Mesenchymal stem cell (in vitro differentiated cells and primary cell): Measurements from ENCODE around the gene AR.

Experiments used
- DNase-seq: peaks from one replicate; pipeline ENCODE4 v3.0.0-alpha.2; 2013
- H2AFZ ChIP-seq: one replicate; pipeline ENCODE4 v1.6.1; 2013; ENCODE audit warnings: low read depth, mild to moderate bottlenecking, control low read depth, inconsistent platforms, low read length, moderate library complexity
- H2AK5ac ChIP-seq: 2 replicates; pipeline ENCODE4 v1.6.1; 2013; ENCODE audit warnings: low read length, moderate library complexity, mild to moderate bottlenecking, inconsistent platforms; ENCODE audit not compliant: severe bottlenecking
- H2BK120ac ChIP-seq: one replicate; pipeline ENCODE4 v1.6.1; 2013; ENCODE audit warnings: low read depth, mild to moderate bottlenecking, inconsistent platforms, low read length, moderate library complexity
- H2BK12ac ChIP-seq, 2 experiments: one replicate each; pipeline ENCODE4 v1.6.1; 2013; ENCODE audit warnings: inconsistent platforms in 2 of 2, low read length in 2 of 2, mild to moderate bottlenecking in 2 of 2, moderate library complexity in 2 of 2, control low read depth in 1 of 2
- H2BK15ac ChIP-seq: one replicate; pipeline ENCODE4 v1.6.1; 2013; ENCODE audit warnings: mild to moderate bottlenecking, low read depth, inconsistent platforms; ENCODE audit not compliant: poor library complexity, severe bottlenecking
- H2BK5ac ChIP-seq: 2 replicates; pipeline ENCODE4 v1.6.1; 2013; ENCODE audit warnings: low read depth, mild to moderate bottlenecking, low read length, control low read depth, inconsistent platforms; ENCODE audit not compliant: poor library complexity, severe bottlenecking
- H3K14ac ChIP-seq, 2 experiments: one replicate each; pipeline ENCODE4 v1.6.1; 2013; ENCODE audit warnings: inconsistent platforms in 2 of 2, low read length in 2 of 2, control low read depth in 1 of 2, mild to moderate bottlenecking in 1 of 2, moderate library complexity in 1 of 2
- H3K18ac ChIP-seq, 2 experiments: one replicate each; pipeline ENCODE4 v1.6.1; 2013; ENCODE audit warnings: inconsistent platforms in 2 of 2, low read length in 2 of 2, control low read depth in 1 of 2, low read depth in 1 of 2, mild to moderate bottlenecking in 1 of 2
- H3K23ac ChIP-seq, 2 experiments: one replicate each; pipeline ENCODE4 v1.6.1; 2013; ENCODE audit warnings: inconsistent platforms in 2 of 2, low read length in 2 of 2, mild to moderate bottlenecking in 2 of 2, moderate library complexity in 2 of 2, control low read depth in 1 of 2
- H3K27ac ChIP-seq: 2 replicates; pipeline ENCODE4 v1.5.1; 2013; ENCODE audit warnings: mild to moderate bottlenecking, moderate library complexity, low read length, control low read depth, inconsistent platforms; ENCODE audit not compliant: poor library complexity, severe bottlenecking
- H3K27me3 ChIP-seq, 2 experiments: 2 replicates each; pipeline versions ENCODE4 v1.6.1 to v1.7.0; 2013; ENCODE audit warnings: low read length in 2 of 2, mild to moderate bottlenecking in 2 of 2, moderate library complexity in 2 of 2, control low read depth in 1 of 2, inconsistent platforms in 1 of 2; ENCODE audit not compliant: control insufficient read depth in 1 of 2, insufficient read depth in 1 of 2
- H3K36me3 ChIP-seq, 2 experiments: 2 replicates each; pipeline versions ENCODE4 v1.6.1 to v1.7.0; 2013; ENCODE audit warnings: low read length in 2 of 2, control low read depth in 1 of 2, inconsistent platforms in 1 of 2, low read depth in 1 of 2, mild to moderate bottlenecking in 1 of 2; ENCODE audit not compliant: insufficient read depth in 2 of 2, control insufficient read depth in 1 of 2
- H3K4ac ChIP-seq, 2 experiments: one replicate each; pipeline ENCODE4 v1.6.1; 2013; ENCODE audit warnings: inconsistent platforms in 2 of 2, low read length in 2 of 2, mild to moderate bottlenecking in 2 of 2, moderate library complexity in 2 of 2, control low read depth in 1 of 2, low read depth in 1 of 2
- H3K4me1 ChIP-seq: 2 replicates; pipeline ENCODE4 v1.6.1; 2013; ENCODE audit warnings: low read depth, low read length, control low read depth; ENCODE audit not compliant: control insufficient read depth, insufficient read depth
- H3K4me2 ChIP-seq: 2 replicates; pipeline ENCODE4 v1.6.1; 2013; ENCODE audit warnings: low read length, mild to moderate bottlenecking, inconsistent platforms; ENCODE audit not compliant: poor library complexity, severe bottlenecking
- H3K4me3 ChIP-seq, 2 experiments: 2 replicates each; pipeline versions ENCODE4 v1.5.1 to v1.7.0; 2013; ENCODE audit warnings: low read length in 2 of 2, mild to moderate bottlenecking in 2 of 2, control low read depth in 1 of 2, low read depth in 1 of 2; ENCODE audit not compliant: insufficient read depth in 1 of 2
- H3K79me1 ChIP-seq: replicated peaks from 2 replicates; pipeline ENCODE4 v1.6.1; 2013; ENCODE audit warnings: mild to moderate bottlenecking, control low read depth, low read length, inconsistent platforms; ENCODE audit not compliant: poor library complexity, severe bottlenecking
- H3K9ac ChIP-seq: 2 replicates; pipeline ENCODE4 v1.7.0; 2013; ENCODE audit warnings: mild to moderate bottlenecking, low read length, moderate library complexity
- H3K9me3 ChIP-seq: 2 replicates; pipeline ENCODE4 v1.7.0; 2013; ENCODE audit warnings: mild to moderate bottlenecking, low read length; ENCODE audit not compliant: control insufficient read depth
- H4K8ac ChIP-seq: one replicate; pipeline ENCODE4 v1.6.1; 2013; ENCODE audit warnings: inconsistent platforms, mild to moderate bottlenecking, low read length, moderate library complexity
- H4K91ac ChIP-seq: one replicate; pipeline ENCODE4 v1.6.1; 2013; ENCODE audit warnings: mild to moderate bottlenecking, low read length, inconsistent platforms
- WGBS: methylation state at CpG from one replicate; pipeline ENCODE4 v1.1.7; 2013; ENCODE audit warnings: mixed read lengths; 5-methylcytosine and 5-hydroxymethylcytosine counted together

AR gene

GRCh38 chrX:67599532-67599931 lies 55.7 kb downstream of the AR start:
- Histone ChIP-seq H2AK5ac (no peak overlapping the region), H3K4me3 (no peak overlapping the region), H3K27ac (no peak overlapping the region), H2BK15ac (no peak overlapping the region), H2AFZ (no peak overlapping the region), H3K36me3 (no peaks in the 10 kb centered on the region), H2BK5ac (no peak overlapping the region), H3K14ac (no peak overlapping the region), H3K27me3 (peaks cover 0 to 10% of the 10 kb centered on the region in 2 experiments), H3K9me3 (no peaks in the 10 kb centered on the region), H3K9ac (no peak overlapping the region), H3K4me2 (no peak overlapping the region), H3K4me1 (no peaks in the 10 kb centered on the region), H2BK120ac (no peak overlapping the region), H4K8ac (no peak overlapping the region), H2BK12ac (no peak overlapping the region), H3K79me1 (no peaks in the 10 kb centered on the region), H3K23ac (no peak overlapping the region), H4K91ac (no peak overlapping the region), H3K4ac (no peak overlapping the region), H3K18ac (no peak overlapping the region)
- no peak for DNase-seq
- no CpG with 5 or more reads among the region's 3 CpGs for WGBS

- Histone ChIP-seq H4K8ac (no peak overlapping the region), H2BK15ac (no peak overlapping the region), H3K9ac (no peak overlapping the region), H3K4me3 (no peak overlapping the region), H3K4ac (no peak overlapping the region), H3K27ac (no peak overlapping the region), H3K4me1 (no peaks in the 10 kb centered on the region), H2BK120ac (no peak overlapping the region), H2AK5ac (no peak overlapping the region), H2BK5ac (no peak overlapping the region), H2AFZ (no peak overlapping the region), H3K9me3 (no peaks in the 10 kb centered on the region), H3K36me3 (no peaks in the 10 kb centered on the region), H2BK12ac (no peak overlapping the region), H3K79me1 (no peaks in the 10 kb centered on the region), H3K4me2 (no peak overlapping the region), H3K14ac (no peak overlapping the region), H3K18ac (no peak overlapping the region), H3K27me3 (peaks cover 0 to 10% of the 10 kb centered on the region in 2 experiments), H3K23ac (no peak overlapping the region), H4K91ac (no peak overlapping the region)
- DNase-seq = no peak
- WGBS = 100% methylated on average over 1 of the region's 1 CpG
Measured at GRCh38 chrX:67601771-67602170, 58.0 kb downstream of the AR start.

DNA sequence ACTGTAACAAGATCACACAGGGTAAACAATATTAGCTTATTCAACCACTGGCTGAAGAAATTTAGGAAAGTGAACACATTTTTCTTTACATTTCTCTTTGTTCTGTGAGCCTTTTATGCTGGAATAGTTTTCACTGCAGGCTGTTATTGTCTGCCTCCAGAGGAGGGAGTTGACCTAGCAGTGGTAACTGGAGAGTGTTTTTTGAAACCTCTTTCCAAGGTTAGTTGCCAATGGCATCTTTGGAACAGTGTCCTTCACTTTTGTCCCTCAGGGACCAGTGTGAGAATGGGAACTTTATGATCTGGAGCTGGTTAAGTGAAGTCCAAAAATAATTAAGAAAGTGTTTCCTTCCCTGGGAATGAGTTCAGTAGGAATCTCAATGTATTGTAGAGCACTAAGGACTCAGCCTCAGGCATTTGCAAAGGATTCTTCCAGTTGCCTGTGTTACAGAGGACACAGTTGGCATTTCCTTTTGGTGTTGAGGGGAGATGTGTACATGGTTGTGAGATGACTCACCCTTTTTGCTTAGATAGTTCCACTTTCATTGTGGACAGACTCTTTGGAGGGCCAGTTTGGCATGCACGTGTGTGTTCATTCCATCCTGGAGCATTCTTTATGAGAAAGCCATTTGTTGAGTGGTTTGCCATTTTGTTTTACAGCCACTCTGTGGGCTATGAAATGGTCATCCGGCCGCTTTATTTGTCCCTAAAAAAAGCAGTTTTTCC lies 61.3 kb downstream of the AR start:
- no peak overlapping the region for H3K4me3 ChIP-seq
- no peak overlapping the region for H3K14ac ChIP-seq
- H2AFZ ChIP-seq = no peak overlapping the region
- H3K27me3 ChIP-seq = peaks cover 0 to 4% of the 10 kb centered on the region in 2 experiments
- H3K9me3 ChIP-seq = no peaks in the 10 kb centered on the region
- H4K91ac ChIP-seq = no peak overlapping the region
- H2BK120ac ChIP-seq = peak overlapping the region; percentile 34
- H2BK5ac ChIP-seq = no peak overlapping the region
- H3K36me3 ChIP-seq = no peaks in the 10 kb centered on the region
- no peak overlapping the region for H3K18ac ChIP-seq
- H2BK15ac ChIP-seq = no peak overlapping the region
- no peaks in the 10 kb centered on the region for H3K4me1 ChIP-seq
- H4K8ac ChIP-seq = no peak overlapping the region
- no peak overlapping the region for H3K9ac ChIP-seq
- no peaks in the 10 kb centered on the region for H3K79me1 ChIP-seq
- no peak overlapping the region for H2BK12ac ChIP-seq
- no peak overlapping the region for H3K4me2 ChIP-seq
- no peak overlapping the region for H2AK5ac ChIP-seq
- H3K4ac ChIP-seq = no peak overlapping the region
- H3K23ac ChIP-seq = no peak overlapping the region
- H3K27ac ChIP-seq = peak overlapping the region; percentile 88
- peak; percentile 84 for DNase-seq
- WGBS = 0% methylated on average over 1 of the region's 3 CpGs

DNA sequence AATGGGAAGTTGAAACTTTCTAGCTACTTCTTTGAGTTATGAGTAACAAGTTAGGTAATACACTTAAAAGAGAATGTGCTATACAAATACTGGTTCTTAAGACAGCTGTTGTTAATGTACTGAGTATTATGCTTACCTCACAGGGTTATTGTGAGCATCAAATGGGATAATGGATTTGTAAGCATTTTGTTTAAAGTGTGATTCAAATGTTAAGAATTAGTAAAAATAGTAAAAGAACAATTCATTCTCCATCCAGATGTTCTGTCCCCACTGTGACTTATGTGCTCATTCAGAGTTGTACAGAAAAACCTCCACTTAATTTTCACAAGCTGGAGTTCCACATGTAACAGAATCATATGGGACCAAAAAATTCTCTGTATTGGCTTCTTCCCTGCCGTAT lies 63.6 kb downstream of the AR start:
- Histone ChIP-seq H3K4ac (no peak overlapping the region), H2BK120ac (no peak overlapping the region), H3K18ac (no peak overlapping the region), H2AK5ac (no peak overlapping the region), H3K27ac (no peak overlapping the region), H2BK5ac (no peak overlapping the region), H3K4me1 (no peaks in the 10 kb centered on the region), H2BK12ac (no peak overlapping the region), H3K27me3 (no peaks in the 10 kb centered on the region), H3K4me3 (no peak overlapping the region), H3K4me2 (no peak overlapping the region), H3K36me3 (no peaks in the 10 kb centered on the region), H3K14ac (no peak overlapping the region), H4K8ac (no peak overlapping the region), H3K79me1 (no peaks in the 10 kb centered on the region), H3K9me3 (no peaks in the 10 kb centered on the region), H4K91ac (no peak overlapping the region), H3K9ac (no peak overlapping the region), H3K23ac (no peak overlapping the region), H2AFZ (no peak overlapping the region), H2BK15ac (no peak overlapping the region)
- DNase-seq = peak; percentile 26
- 90% methylated on average over 1 of the region's 1 CpG for WGBS
